ENCODE results near the gene VASH2. TPM values are rescaled to one million over a fixed set of nuclear protein-coding genes. Genes with fewer than 3 reads are reported as not detected.

Gene VASH2
- total RNA-seq, 1 donor from 2014 or later, result 1.5 TPM

- DNase-seq (ENCODE audit: low spot score), result no peak
Measured at GRCh38 chr1:213035573-213035972, 85.2 kb downstream of the VASH2 start.

Other genes starting within 250 kb of the VASH2 start
- gene NSL1, start 158.8 kb upstream of the VASH2 start, total RNA-seq, result 35.5 TPM
- gene TATDN3, start 158.6 kb upstream of the VASH2 start, total RNA-seq, result 11.0 TPM
- not detected for gene SPATA45, start 102.9 kb upstream of the VASH2 start, total RNA-seq
- 11.1 TPM for gene FLVCR1, start 92.3 kb upstream of the VASH2 start, total RNA-seq
- 43.9 TPM for gene ANGEL2, start 65.3 kb downstream of the VASH2 start, total RNA-seq
- 20.7 TPM for gene RPS6KC1, start 100.7 kb downstream of the VASH2 start, total RNA-seq

All from ureter (tissue), 1 donor.